Dermis blood vessel endothelial cell (primary cell): ENCODE data around the gene TLK2. TPM values are rescaled to one million over a fixed set of nuclear protein-coding genes. Genes with fewer than 3 reads are reported as not detected.
A peak's percentile ranks its signal among the peaks of the same experiment; 100 is the strongest.
"Not testable (repeated sequence)": the region's sequence is repeated elsewhere in the genome, so short reads cannot be mapped to it uniquely, and the experiment has no call there.

Experiments used
- DNase-seq: peaks from one replicate; pipeline ENCODE4 v3.0.0; 2010
- total RNA-seq: library from RNA; depleted of rRNA; stranded (reverse); fragments of >200 nt; gene quantifications from 2 replicates; pipeline ENCODE4 v1.2.3, GENCODE V29; 2014

TLK2 gene
- total RNA-seq, 1 donor from 2014 or later: 54.3 TPM

DNA sequence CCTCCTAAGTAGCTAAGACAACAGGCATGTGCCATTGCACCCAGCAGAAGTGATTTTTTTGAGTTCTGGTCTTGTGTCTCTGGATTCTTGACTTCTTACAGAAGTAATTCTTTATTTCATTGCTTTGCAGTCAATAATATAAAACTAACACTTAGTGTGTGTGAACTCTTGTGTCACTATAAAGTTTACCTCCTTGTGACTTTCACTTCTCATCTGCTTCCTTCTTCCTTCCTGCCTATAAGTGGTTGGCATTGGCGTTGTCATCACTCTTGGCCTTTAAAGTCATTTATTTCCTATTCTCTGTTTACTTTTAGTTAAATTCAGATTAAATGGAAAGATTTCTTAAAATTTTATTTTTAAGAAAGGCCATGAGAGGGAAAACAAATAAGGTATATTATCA, 12.4 kb downstream of the TLK2 start:
- DNase-seq: peak; percentile 12

DNA sequence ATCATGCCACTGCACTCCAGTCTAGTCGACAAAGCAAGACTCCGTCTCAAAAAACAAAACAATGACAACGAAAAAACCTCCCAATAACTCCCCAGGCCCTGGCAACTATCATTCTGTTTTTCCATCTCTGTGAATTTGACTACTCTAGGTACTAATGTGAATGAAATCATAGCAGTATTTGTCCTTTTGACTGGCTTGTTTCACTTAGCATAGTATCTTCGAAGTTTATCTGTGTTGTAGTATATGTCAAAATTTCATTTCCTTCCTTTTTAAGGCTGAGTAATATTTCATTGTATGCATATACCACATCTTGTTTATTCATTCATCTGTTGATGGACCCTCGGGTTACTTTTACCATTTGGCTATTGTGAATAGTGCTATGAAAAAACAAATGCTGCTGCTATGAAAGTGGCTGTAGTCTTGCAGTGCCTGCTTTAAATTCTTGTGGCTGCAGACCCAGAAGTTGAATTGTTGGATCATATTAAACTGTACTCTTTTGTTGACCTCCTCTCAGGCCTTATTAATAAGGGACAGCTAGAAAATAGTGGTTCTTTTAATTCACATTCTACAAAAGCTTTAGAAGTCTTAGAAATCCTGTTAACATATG, 14.5 kb downstream of the TLK2 start:
- DNase-seq: not testable (repeated sequence)

DNA sequence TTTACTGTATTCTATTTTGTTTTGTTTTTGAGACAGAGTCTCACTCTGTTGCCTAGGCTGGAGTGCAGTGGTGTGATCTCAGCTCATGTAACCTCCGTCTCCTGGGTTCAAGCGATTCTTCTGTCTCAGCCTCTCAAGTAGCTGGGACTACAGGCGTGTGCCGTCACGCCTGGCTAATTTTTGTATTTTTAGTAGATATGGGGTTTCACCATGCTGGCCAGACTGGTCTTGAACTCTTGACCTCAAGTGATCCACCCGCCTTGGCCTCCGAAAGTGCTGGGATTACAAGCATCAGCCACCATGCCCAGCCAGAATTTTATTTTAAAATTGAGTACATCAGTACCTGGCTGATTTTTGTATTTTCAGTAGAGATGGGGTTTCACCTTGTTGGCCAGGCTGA, 15.4 kb downstream of the TLK2 start:
- not testable (repeated sequence) for DNase-seq

DNA sequence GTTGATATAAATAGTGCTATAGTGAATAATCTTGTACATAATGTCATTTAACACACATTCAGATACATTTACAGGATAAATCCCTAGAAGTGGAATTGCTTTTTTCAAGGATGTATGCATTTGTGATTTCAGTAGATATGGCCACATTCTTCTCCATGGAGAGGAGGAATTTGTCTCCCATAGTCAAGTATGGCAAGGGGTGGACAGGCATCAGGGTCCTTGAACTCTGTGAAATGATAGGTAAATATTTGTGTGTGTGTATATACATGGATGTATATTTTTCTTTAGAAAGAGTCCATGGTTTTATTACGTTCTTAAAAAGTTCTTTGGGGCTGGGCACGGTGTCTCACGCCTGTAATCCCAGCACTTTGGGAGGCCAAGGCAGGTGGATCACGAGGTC, 17.7 kb downstream of the TLK2 start:
- DNase-seq: not testable (repeated sequence)

DNA sequence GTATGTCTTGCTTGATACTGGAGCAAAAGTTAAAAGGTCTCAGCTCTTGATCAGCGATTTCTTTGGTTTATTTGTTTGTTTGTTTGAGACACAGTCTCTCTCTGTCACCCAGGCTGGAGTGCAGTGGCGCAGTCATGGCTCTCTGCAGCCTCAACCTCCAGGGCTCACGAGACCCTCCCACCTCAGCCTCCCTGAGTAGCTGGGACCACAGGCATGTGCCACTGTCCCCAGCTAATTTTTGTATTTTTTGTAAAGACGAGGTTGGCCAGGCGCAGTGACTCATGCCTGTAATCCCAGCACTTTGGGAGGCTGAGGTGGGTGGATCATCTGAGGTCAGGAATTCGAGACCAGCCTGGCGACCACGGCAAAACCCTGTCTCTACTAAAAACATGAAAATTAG, 20.2 kb downstream of the TLK2 start:
- DNase-seq: not testable (repeated sequence)

DNA sequence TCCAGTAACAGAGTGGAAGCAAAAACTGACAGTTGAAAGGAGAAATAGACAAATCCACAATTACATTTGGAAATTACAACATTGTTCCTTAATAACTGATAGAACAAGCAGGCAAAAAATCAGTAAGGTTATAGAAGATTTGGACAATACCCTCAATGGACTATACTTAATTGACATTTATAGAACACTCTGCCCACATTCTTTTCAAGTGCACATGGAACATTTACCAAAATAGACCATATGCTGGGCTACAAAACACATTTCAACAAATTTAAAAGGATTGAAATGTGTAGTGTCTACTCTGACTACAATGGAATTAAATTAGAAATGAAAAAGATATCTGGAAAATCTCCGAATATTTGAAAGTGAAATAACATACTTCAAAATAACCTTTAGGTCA, 21.8 kb downstream of the TLK2 start:
- not testable (repeated sequence) for DNase-seq

DNA sequence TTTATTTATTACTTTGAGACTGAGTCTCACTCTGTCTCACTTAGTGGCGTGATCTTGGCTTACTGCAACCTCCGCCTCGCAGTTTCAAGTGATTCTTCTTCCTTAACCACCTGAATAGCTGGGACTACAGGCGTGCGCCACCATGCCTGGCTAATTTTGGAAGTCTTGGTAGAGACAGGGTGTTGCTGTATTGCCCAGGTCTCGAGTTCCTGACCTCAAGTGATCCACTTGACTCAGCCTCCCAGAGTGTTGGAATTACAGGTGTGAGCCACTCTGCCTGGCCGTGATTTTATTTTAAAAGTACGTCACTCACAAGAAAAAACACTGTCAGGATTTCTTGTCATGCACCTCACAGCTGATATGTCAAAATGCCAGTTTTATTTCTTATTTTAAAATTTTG, 26.2 kb downstream of the TLK2 start:
- DNase-seq: not testable (repeated sequence)

DNA sequence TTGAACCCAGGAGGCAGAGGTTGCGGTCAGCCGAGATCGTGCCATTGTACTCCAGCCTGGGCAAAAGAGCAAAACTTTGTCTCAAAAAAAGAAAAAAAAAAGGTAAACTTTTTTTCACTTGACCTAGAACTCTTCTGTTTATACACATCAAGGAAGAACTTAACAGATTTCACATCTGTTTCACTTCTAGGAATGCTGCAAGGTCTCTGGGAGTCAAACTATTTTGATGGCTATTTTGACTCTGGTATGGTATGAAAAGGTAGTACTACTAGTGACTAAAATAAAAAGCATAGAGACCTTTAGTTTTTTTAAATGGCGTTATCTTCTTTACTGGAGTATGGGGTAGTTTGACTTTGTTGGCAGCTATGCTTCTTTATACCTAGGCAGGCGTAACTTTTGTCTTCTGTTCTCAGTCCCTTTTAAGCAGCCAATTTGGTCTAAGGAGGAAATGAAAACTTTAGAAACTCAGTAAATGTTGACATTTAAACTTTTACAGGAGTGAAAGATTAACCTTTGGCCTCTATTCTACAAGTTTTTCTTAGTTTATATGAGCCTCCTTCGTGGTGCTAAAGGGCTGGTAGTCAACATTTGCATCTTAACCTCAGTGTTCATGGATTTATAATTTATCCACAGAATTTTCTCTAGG, 28.7 kb downstream of the TLK2 start:
- DNase-seq: not testable (repeated sequence)

DNA sequence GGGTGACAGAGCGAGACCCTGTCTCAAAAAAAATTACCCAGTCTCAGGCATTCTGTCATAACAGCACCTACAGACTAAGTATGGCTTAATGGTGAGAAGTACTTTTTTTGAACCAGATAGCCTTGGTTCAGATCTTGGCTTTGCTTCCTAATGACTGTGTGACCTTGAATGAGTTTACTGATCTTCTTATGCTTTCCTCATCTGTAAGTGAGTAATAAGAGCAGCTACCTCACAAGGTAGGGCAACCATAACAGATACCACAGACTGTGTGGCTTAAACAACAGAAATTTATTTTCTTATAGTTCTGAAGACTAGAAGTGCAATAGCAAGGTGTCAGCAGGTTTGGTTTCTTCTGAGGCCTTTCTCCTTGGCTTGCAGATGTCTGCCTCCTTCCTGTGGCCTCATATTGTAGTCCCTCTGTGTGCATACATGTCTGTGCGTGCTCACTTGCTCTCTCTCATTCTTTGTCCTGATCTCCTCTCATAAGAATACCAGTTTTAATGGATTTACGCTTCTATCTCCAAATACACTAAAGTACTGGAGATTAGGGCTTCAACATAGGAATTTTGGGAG, 31.7 kb downstream of the TLK2 start:
- DNase-seq: not testable (repeated sequence)

DNA sequence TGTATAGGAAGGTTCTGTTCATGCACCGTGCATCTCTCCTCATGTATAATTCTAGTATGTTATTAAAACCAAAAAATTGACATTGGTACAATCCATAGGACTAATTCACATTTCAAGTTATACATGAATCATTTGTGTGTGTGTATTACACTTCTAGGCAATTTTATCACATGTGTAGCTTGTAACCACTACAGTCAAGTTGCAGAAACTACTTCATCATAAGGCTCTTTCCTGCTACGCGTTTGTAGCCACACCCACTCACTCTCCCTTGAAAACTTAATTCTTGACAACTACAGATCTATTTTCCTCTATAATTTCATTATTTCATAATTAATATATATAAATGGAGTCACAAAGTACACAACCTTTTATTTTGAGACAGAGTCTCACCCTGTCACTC, 32.4 kb downstream of the TLK2 start:
- not testable (repeated sequence) for DNase-seq

DNA sequence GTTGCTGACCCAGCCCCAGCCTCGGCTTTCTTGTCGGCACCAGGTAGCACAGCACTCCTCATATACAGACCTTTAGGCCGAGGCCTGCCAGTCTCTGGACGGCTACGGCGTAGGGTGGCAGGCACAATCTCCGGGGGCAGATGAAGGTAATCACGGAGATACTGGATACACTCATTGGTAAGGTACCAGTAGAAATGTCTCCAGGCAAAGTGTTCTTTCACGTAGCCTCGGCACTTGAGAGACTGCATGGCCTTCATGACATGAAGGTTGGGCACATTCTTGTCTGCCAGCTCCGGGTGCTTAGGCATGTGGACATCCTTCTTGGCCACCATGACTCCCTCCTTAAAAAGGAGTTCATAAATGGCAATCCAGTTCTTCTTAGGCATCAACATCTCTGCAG, 37.8 kb downstream of the TLK2 start:
- DNase-seq: not testable (repeated sequence)

DNA sequence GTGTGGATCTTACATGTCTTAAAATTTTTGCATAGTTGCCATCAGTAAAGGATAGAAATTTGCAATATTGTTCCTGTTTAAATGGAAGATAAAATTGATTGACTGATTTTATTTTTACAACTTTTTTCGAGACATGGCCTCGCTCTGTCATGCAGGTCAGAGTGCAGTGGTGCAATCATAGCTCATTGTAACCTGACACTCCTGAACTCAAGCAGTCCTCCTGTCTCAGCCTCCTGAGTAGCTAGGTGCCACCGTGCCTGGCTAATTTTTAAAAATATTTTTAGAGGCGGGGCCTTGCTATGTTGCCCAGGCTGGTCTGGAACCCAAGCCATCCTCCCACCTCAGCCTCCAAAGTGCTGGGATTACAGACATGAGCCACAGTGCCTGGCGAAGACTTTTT, 42.7 kb downstream of the TLK2 start:
- DNase-seq: not testable (repeated sequence)

DNA sequence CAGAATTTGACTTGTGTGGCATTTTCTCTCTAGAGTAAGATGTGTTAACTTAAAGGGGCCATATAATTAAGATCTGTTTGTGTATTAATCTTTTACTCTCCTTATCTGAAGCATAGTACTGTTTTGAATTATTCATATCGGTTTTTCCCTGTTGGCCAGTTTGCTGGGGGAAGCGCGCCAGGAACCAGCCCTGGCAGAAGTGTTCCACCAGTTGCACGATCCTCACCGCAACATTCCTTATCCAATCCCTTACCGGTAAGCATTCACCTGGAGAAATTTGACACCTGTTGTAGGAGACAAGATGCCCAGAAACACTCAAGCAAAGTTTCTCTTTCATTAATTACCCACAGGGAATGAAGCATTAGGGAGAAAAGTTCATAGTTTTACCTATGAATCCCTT, 45.5 kb downstream of the TLK2 start:
- not testable (repeated sequence) for DNase-seq

DNA sequence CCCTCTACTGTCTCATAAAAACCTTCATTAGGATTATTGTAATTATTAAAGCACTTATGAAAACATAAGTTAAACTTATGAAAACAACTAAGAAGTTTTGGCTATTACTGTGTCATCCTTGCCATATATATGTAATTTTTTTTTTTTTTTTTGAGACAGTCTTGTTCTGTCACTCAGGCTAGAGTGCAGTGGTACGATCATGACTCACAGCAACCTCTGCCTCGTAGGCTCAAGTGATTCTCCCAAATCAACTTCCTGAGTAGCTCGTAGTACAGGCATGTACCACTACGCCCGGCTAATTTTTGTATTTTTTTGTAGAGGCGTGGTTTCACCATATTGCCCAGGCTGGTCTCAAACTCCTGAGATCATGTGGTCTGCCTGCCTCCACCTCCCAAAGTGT, 46.7 kb downstream of the TLK2 start:
- peak; percentile 3 for DNase-seq

DNA sequence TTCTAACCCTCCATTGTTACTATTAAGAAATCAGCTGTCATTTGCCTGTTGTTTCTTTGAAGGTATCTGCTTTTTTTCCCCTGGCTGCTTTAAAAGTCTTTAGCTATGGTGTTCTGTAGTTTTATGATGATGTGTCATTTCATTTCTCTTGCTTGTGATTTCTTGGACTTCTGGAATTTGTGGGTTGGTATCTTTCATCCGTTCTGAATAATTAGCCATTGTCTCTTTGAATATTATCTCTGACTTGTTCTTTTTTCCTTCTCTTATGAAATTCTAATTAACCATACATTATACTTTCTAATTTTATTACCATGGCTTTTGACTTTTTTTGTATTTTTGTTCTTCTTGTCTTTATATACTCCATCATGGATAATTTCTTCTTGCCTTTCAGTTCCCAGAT, 52.3 kb downstream of the TLK2 start:
- DNase-seq: not testable (repeated sequence)

DNA sequence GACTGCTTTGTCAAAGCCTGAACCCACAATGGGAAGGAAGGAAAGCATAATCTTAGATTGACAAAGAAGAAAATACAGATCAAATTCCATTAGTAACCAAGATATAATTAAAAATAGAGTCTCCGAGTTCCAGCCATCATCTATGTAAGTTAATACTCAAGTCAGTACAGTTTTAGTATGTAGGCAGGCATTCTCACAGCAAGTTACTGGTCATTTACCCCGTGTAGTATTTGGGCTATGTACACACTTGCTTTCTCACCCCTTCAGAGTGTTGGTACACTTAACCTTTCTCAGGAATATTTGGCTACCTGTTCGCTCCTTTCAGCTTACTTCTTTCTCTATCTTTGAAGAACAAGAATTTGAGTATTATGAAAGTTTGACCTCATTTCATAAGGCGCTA, 57.9 kb downstream of the TLK2 start:
- not testable (repeated sequence) for DNase-seq

DNA sequence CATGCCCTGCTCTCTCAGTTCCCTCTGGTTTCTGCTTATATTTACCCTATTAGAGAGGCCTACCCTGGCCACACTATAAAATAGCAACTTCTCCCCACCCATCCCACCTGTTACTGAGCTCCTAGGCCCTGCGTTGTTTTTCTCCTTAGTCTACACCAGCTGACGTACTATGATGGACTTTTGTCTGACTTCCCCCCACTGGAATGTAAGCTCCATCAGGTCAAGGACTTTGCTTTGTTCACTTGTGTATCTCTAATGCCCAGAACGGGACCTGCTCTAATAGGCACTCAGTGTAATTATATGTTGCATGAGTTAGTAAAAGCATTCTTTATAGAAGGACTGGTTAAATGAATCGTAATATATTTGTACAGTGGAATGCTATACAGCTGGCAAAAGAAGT, 62.4 kb downstream of the TLK2 start:
- DNase-seq: not testable (repeated sequence)

DNA sequence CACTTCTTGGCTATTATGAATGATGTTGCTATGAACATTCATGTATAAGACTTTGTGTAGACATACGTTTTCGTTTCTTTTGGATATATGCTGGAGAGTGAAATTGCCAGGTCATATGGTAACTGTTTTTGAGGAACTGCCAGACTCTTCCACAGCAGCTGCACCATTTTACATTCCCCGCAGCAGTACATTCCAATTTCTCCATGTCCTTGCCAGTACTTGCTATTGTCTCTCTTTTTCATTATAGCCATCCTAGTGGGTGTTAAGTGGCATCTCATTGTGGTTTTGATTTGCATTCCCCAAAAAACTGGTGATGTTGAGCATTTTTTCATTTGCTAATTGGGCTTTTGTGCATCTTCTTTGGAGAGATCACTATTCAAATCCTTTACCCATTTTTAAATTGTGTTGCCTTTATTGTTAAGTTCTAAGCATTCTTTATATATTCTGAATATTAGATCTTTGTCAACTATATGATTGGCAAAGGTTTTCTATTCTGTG, 64.7 kb downstream of the TLK2 start:
- DNase-seq: not testable (repeated sequence)

DNA sequence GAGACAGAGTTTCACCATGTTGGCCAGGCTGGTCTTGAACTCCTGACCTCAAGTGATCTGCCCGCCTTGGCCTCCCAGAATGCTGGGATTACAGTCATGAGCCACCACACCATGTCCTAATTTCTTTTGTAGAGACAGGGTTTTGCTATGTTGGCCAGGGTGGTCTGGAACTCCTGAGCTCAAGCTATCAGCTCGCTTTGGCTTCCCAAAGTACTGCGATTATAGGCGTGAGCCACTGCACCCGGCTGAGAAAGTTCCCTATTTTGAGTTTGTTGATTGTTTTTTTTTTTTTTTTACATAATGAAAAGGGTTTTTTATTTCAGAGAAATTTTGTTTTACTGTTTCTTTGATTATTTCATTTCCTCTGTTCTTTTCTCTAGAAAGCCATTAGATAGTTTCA, 67.4 kb downstream of the TLK2 start:
- not testable (repeated sequence) for DNase-seq

DNA sequence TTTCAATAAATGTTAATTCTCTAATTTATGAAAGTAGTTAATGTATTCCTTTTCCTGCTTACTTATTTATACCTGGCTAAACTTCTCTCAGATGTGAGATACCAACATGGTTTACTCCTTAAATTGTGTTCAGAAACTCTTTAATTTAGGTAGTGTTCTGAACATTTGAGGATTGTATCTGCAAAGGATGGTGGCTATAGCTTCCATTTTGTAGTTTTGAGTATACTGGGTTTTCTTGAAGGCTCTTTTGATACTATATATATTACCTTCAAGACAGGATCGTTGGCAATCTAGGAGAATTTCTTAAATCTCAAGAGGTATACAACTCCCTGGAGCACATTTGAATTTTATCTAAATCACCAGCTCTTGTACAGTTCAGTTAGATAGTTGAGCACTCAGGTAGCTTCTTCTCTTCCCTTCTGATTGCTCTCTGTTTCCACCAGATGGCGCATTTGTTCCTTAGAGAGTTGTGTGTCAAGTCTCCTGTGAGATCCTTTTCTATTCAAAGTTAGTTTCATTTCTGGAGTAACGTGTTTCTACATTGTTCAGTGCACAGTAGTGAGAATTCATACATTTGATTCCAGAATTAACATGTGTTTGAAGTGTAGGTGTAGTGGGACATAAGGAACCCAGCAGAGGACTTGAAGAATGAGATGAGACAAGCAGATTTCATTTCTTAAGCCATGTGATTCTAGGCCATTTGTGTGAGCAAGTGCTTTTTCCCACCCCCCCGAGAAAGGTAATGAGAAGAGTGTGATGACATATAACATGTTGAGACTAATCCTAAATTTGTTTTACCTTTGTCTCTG, 74.4 kb downstream of the TLK2 start:
- DNase-seq: peak; percentile 50

DNA sequence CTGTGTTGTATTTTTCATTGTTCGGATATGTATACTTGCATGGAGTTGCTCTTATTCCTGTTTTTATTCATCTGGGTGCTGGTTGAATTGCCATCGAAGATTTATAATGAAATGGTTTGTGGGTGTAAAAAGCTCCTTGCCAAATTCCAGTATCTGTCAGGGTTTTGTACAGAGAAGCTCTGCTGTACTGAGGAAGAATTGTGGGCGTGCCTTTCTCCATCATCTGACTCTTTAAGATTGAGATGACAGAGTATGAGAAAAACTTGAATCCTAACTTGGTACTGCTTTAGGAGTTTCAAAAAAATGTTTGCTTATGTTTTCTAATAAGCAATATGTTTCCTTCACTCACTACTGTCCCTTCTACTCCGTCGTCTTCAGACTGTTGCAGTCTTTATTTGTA, 78.9 kb downstream of the TLK2 start:
- not testable (repeated sequence) for DNase-seq

DNA sequence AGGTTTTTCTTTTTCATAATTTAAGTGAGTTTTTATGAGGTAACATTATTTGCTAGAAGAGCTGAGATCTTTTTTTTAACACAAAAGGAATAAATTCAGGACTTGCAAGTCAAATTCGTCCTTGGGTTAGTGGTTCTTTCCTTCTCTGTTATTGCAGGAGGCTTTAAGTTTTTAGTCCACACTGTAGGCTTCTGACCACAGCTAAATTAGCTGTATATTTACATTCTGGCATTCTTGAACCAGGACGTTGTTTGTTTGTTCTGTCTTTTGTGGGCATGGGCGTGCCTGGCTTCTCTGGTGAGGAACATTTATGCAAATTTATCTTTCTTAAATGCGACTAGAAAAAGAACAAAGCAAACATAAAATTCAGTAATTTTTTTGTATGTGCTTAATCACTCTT, 80.3 kb downstream of the TLK2 start:
- not testable (repeated sequence) for DNase-seq

DNA sequence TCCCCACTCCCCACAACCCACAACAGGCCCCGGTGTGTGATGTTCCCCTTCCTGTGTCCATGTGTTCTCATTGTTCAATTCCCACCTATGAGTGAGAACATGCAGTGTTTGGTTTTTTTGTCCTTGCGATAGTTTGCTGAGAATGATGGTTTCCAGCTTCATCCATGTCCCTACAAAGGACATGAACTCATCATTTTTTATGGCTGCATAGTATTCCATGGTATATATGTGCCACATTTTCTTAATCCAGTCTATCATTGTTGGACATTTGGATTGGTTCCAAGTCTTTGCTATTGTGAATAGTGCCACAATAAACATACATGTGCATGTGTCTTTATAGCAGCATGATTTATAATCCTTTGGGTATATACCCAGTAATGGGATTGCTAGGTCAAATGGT, 82.3 kb downstream of the TLK2 start:
- DNase-seq: not testable (repeated sequence)
